Osteocyte (in vitro differentiated cells): Measurements from ENCODE around the gene ATXN2. TPM values are rescaled to one million over a fixed set of nuclear protein-coding genes. Genes with fewer than 3 reads are reported as not detected.
A peak's percentile ranks its signal among the peaks of the same experiment; 100 is the strongest.

Source experiments
- DNase-seq: peaks from one replicate; pipeline ENCODE4 v3.0.0; 2021; ENCODE audit warnings: mixed read lengths; ENCODE audit not compliant: unreplicated experiment; ENCODE audit errors: extremely low spot score
- H3K27ac Mint-ChIP-seq: one replicate; pipeline ENCODE4 v1.8.0; 2021; ENCODE audit warnings: mild to moderate bottlenecking, mixed read lengths; ENCODE audit not compliant: unreplicated experiment
- H3K27me3 Mint-ChIP-seq: one replicate; pipeline ENCODE4 v1.8.0; 2021; ENCODE audit warnings: mixed read lengths; ENCODE audit not compliant: unreplicated experiment
- H3K36me3 Mint-ChIP-seq: one replicate; pipeline ENCODE4 v1.8.0; 2021; ENCODE audit warnings: mixed read lengths; ENCODE audit not compliant: unreplicated experiment
- H3K4me1 Mint-ChIP-seq: one replicate; pipeline ENCODE4 v1.8.0; 2021; ENCODE audit warnings: mixed read lengths; ENCODE audit not compliant: unreplicated experiment
- H3K4me3 Mint-ChIP-seq: one replicate; pipeline ENCODE4 v1.8.0; 2021; ENCODE audit warnings: mild to moderate bottlenecking, moderate library complexity, mixed read lengths; ENCODE audit not compliant: unreplicated experiment
- H3K9me3 Mint-ChIP-seq: one replicate; pipeline ENCODE4 v1.8.0; 2021; ENCODE audit warnings: mixed read lengths; ENCODE audit not compliant: unreplicated experiment
- total RNA-seq: library from RNA; stranded (reverse); gene quantifications from 2 replicates; pipeline ENCODE4 v1.2.1, GENCODE V29; 2021
- TF ChIP-seq, protein P1 (sequence below): fragments of 200-600 bp; sonication (generic); IDR thresholded peaks from 2 replicates; pipeline ENCODE4 v1.5.0; 2021; ENCODE audit warnings: antibody characterized with exemption, mild to moderate bottlenecking, moderate library complexity

Gene ATXN2
- total RNA-seq, 1 donor from 2014 or later: 78.9 TPM

DNA sequence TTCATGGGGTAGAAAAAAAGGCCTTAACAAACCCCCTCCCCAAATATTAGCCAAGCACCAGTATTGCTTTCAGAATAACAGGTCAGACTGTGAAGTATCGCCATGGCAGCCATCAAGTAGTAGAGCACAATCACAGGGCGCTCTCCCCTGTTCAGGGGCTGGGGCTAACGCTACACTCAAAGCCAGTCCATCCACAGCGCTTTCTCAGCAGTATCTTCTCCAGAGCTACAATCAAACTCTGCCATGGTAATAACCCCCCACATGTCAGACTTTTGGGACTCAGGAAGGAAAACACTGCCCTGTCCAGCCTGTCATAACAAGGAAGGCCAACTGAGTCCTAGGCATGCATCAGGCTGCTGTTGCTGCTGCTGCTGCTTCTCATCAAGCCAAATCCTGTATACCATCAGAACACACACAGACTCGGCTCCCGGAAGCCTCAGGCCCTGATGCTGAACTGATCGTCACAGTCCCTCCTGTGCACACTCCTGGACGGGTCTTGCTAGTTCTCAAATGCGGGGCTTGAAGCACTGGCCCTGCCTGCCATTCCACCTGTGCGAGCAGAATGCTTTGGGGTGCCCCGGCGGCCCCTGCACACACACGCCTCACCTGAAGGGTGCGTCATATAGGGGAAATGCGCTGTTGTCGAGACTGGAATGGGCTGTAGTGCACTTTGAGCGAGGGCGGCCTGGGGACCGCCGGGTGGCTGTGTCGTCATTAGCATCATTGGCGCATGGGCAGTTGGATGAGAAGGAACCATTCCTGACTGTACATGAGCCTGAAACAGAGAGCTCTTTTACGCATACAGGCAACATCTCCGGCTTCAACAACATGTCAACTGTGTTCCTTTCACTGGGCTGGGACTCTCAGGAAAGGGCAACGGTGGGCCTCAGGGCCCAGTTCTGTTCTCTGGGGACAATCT, 145.8 kb downstream of the ATXN2 start:
- TF ChIP-seq, protein P1, sequence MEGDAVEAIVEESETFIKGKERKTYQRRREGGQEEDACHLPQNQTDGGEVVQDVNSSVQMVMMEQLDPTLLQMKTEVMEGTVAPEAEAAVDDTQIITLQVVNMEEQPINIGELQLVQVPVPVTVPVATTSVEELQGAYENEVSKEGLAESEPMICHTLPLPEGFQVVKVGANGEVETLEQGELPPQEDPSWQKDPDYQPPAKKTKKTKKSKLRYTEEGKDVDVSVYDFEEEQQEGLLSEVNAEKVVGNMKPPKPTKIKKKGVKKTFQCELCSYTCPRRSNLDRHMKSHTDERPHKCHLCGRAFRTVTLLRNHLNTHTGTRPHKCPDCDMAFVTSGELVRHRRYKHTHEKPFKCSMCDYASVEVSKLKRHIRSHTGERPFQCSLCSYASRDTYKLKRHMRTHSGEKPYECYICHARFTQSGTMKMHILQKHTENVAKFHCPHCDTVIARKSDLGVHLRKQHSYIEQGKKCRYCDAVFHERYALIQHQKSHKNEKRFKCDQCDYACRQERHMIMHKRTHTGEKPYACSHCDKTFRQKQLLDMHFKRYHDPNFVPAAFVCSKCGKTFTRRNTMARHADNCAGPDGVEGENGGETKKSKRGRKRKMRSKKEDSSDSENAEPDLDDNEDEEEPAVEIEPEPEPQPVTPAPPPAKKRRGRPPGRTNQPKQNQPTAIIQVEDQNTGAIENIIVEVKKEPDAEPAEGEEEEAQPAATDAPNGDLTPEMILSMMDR: no peak
- no peak overlapping the region for H3K4me3 Mint-ChIP-seq
- H3K27ac Mint-ChIP-seq: peak overlapping the region; percentile 13
- peak; percentile 70 for DNase-seq
- no peaks in the 10 kb centered on the region for H3K9me3 Mint-ChIP-seq
- H3K36me3 Mint-ChIP-seq: peaks cover 54% of the 10 kb centered on the region
- peaks cover 31% of the 10 kb centered on the region for H3K4me1 Mint-ChIP-seq
- H3K27me3 Mint-ChIP-seq: no peaks in the 10 kb centered on the region

DNA sequence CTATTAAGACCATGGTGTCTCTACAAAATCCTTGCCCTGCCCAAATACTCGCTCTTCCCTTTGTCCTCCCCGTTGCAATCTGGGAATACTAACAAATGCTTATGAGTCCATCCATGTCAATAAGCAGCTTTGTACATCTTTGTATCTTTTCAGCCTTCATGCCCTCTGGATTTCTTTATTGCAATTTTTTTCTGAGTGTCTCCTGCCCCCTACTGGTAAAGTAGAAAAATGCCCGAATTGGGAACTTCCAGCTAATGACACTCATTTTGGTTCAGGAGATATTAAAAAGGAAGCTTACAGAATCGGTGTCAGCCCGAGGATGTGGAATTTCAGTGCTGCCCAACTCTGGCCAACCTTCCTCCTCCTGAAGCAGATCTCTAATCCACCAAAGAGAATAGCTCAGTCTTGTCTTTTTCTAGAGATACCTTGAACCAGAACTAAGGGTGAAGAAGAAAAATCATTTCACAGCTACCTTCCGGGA, 147.4 kb downstream of the ATXN2 start:
- DNase-seq: peak; percentile 21
- Mint-ChIP-seq H3K27ac (peak overlapping the region; percentile 14), H3K9me3 (no peaks in the 10 kb centered on the region), H3K27me3 (no peaks in the 10 kb centered on the region), H3K4me3 (no peak overlapping the region), H3K36me3 (peaks cover 54% of the 10 kb centered on the region), H3K4me1 (peaks cover 29% of the 10 kb centered on the region)
- TF ChIP-seq, protein P1: peak; percentile 82

DNA sequence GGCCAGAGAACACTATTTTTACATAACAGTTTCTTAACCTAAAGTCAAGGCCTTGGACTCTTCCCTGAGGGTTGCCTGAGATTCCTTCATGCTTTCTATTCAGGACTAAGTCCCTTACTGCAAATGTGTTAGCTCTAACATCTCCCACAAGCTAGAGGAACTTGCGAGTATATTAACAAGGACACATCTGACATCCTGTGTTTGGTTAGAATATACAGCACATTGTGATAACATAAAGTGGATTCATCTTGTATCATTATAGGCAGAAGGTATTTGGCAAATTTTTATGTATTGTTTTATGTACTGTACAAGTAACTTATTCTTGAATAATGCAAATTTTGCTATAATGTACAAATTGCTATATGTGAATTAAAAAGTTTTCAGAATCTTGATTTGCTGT, 147.9 kb downstream of the ATXN2 start:
- H3K9me3 Mint-ChIP-seq: no peaks in the 10 kb centered on the region
- H3K36me3 Mint-ChIP-seq: peaks cover 56% of the 10 kb centered on the region
- no peaks in the 10 kb centered on the region for H3K27me3 Mint-ChIP-seq
- H3K27ac Mint-ChIP-seq: peak overlapping the region; percentile 67
- no peak overlapping the region for H3K4me3 Mint-ChIP-seq
- H3K4me1 Mint-ChIP-seq: peaks cover 32% of the 10 kb centered on the region
- DNase-seq: no peak
- TF ChIP-seq, protein P1: no peak

DNA sequence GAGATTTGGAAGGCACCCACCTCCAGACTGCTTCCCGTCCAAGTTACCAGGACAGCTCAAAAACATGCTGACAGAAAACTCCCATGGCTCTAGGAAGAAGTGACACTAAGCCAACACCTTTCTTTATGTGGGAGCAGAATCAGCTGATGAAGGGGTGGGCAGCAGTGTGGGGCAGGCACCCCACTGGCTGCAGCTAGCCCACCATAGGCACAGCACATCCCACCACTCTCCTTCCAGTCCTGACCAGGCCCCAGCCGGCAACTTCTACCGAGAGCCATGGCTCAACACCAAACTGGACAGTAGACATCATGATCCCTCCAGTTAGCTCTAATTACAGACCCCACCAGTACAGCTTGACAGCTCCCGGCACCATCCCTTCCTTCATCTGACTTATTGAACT, 148.4 kb downstream of the ATXN2 start:
- peak overlapping the region; percentile 67 for H3K27ac Mint-ChIP-seq
- H3K27me3 Mint-ChIP-seq: no peaks in the 10 kb centered on the region
- no peak overlapping the region for H3K4me3 Mint-ChIP-seq
- H3K9me3 Mint-ChIP-seq: no peaks in the 10 kb centered on the region
- peaks cover 50% of the 10 kb centered on the region for H3K36me3 Mint-ChIP-seq
- peaks cover 32% of the 10 kb centered on the region for H3K4me1 Mint-ChIP-seq
- DNase-seq: peak; percentile 57
- TF ChIP-seq, protein P1: no peak
